WERI-Rb-1 (cell line): ENCODE results near the gene HAUS1.
"Not testable (repeated sequence)": the region's sequence is repeated elsewhere in the genome, so short reads cannot be mapped to it uniquely, and the experiment has no call there.

Experiments
- DNase-seq: peaks from one replicate; pipeline ENCODE4 v3.0.0-alpha.2; 2020
- H3K27ac ChIP-seq: fragments of 250-450 bp; sonication (Bioruptor Pico); 2 replicates; pipeline ENCODE4 v1.5.1; 2020; ENCODE audit warnings: mild to moderate bottlenecking, moderate library complexity
- H3K27me3 ChIP-seq: fragments of 250-450 bp; sonication (Bioruptor Pico); 2 replicates; pipeline ENCODE4 v1.5.1; 2021; ENCODE audit warnings: mild to moderate bottlenecking, low read depth, moderate library complexity; ENCODE audit not compliant: insufficient read depth, severe bottlenecking
- H3K36me3 ChIP-seq: fragments of 250-450 bp; sonication (Bioruptor Pico); 2 replicates; pipeline ENCODE4 v1.5.1; 2020; ENCODE audit warnings: mild to moderate bottlenecking, moderate library complexity
- H3K4me3 ChIP-seq: 2 replicates; pipeline ENCODE4 v1.5.1; 2011; ENCODE audit warnings: low read depth, mild to moderate bottlenecking, control low read depth, low read length
- H3K9me3 ChIP-seq: fragments of 250-450 bp; sonication (Bioruptor Pico); 2 replicates; pipeline ENCODE4 v1.5.1; 2021; ENCODE audit warnings: mild to moderate bottlenecking, moderate library complexity; ENCODE audit not compliant: severe bottlenecking
- TF ChIP-seq, protein P1 (sequence below): IDR thresholded peaks from 2 replicates; pipeline ENCODE4 v1.5.1; 2011; ENCODE audit warnings: low read depth, mild to moderate bottlenecking, control low read depth, inconsistent platforms, low read length

Gene HAUS1

DNA sequence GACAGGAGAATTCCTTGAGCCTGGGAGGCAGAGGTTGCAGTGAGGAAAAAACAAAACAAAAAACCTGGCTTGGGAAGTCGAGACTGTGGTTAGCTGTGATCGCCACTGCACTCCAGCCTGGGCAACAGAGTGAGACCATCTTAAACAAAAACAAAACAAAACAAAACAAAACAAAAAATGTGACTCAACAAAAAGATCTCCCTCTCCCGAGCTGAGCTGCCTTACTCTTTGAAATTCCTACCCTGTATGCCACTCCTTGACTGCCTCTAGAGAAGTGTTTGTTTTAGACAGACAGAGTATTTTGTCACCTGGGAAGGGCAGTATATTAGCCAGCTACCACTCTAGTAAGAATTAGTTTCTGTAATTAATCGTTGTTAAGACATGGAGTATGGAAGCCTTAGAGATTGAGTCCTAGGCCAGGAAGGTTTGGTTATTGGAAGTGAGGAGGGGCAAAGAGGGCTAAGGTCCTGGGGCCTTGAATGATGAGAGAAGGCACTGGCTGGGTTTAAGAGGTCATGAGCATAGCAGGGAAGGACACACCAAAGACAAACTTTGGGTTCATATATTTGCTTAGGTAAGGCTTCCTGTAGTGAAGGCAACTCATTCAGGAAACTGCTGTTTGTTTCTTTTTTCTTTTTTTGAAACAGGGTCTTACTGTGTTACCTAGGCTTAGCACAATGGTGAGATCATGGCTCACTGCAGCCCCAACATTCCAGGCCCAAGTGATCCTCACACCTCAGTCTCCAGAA, 56.0 kb downstream of the HAUS1 start:
- Histone ChIP-seq H3K9me3 (no peaks in the 10 kb centered on the region), H3K27me3 (no peaks in the 10 kb centered on the region), H3K27ac (no peak overlapping the region), H3K4me3 (no peak overlapping the region), H3K36me3 (no peaks in the 10 kb centered on the region; the same call in 1 of the 2 replicates)
- TF ChIP-seq, protein P1, sequence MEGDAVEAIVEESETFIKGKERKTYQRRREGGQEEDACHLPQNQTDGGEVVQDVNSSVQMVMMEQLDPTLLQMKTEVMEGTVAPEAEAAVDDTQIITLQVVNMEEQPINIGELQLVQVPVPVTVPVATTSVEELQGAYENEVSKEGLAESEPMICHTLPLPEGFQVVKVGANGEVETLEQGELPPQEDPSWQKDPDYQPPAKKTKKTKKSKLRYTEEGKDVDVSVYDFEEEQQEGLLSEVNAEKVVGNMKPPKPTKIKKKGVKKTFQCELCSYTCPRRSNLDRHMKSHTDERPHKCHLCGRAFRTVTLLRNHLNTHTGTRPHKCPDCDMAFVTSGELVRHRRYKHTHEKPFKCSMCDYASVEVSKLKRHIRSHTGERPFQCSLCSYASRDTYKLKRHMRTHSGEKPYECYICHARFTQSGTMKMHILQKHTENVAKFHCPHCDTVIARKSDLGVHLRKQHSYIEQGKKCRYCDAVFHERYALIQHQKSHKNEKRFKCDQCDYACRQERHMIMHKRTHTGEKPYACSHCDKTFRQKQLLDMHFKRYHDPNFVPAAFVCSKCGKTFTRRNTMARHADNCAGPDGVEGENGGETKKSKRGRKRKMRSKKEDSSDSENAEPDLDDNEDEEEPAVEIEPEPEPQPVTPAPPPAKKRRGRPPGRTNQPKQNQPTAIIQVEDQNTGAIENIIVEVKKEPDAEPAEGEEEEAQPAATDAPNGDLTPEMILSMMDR: no peak
- DNase-seq: no peak

DNA sequence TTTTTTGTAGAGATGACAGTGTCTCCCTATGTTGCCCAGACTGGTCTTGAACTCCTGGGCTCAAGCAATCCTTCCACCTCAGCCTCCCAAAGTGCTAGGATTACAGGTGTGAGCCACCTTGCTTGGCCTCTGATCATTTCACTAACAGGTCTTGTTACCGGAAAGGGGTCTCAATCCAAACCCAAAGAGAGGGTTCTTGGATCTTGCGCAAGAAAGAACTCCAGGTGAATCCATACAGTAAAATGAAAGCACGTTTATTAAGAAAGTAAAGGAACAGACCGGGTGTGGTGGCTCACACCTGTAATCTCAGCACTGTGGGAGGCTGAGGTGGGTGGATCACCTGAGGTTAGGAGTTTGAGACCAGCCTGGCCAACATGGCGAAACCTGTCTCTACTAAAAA, 56.7 kb downstream of the HAUS1 start:
- DNase-seq, H3K9me3 ChIP-seq, H3K27ac ChIP-seq, H3K27me3 ChIP-seq, H3K4me3 ChIP-seq, H3K36me3 ChIP-seq: not testable (repeated sequence)

DNA sequence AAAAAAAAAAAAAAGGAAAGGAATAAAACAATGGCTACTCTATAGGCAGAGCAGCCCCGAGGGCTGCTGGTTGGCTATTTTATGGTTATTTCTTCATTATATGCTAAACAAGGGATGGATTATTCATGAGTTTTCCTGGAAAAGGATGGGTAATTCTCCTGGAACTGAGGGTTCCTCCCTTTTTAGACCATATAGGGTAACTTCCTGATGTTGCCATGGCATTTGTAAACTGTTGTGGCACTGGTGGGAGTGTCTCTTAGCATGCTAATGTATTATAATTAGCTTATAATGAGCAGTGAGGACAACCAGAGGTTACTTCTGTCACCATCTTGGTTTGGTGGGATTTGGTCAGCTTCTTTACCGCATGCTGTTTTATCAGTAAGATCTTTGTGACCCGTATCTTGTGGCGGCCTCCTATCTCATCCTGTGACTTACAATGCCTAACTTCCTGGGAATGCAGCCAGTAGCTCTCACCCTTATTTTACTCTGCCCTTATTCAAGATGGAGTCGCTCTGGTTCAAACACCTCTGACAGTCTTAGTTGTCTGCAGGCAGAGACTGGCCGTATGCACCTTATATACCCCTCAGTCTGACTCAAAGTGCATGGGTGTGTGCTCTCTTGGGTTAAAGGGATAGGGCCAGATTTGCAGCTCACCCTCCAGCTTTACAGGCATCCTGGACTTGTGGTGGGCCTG, 57.7 kb downstream of the HAUS1 start:
- Histone ChIP-seq H3K27me3 (no peaks in the 10 kb centered on the region), H3K4me3 (no peak overlapping the region), H3K36me3 (no peaks in the 10 kb centered on the region; the same call in 1 of the 2 replicates), H3K9me3 (no peaks in the 10 kb centered on the region), H3K27ac (no peak overlapping the region)
- TF ChIP-seq, protein P1: no peak
- no peak for DNase-seq

- TF ChIP-seq, protein P1: no peak
- H3K4me3 ChIP-seq: no peak overlapping the region
- H3K27me3 ChIP-seq: no peaks in the 10 kb centered on the region
- H3K36me3 ChIP-seq: no peaks in the 10 kb centered on the region; the same call in 1 of the 2 replicates
- DNase-seq: no peak
- H3K9me3 ChIP-seq: no peaks in the 10 kb centered on the region
- H3K27ac ChIP-seq: no peak overlapping the region
Measured at GRCh38 chr18:46163091-46163490, 58.9 kb downstream of the HAUS1 start.

- TF ChIP-seq, protein P1: no peak
- Histone ChIP-seq H3K27me3 (no peaks in the 10 kb centered on the region), H3K4me3 (no peak overlapping the region), H3K9me3 (no peaks in the 10 kb centered on the region), H3K36me3 (no peaks in the 10 kb centered on the region; the same call in 1 of the 2 replicates), H3K27ac (no peak overlapping the region)
- DNase-seq: no peak
Measured at GRCh38 chr18:46163941-46164499, 59.8 kb downstream of the HAUS1 start.

- H3K4me3 ChIP-seq, DNase-seq, H3K36me3 ChIP-seq, H3K27me3 ChIP-seq, H3K27ac ChIP-seq, H3K9me3 ChIP-seq: not testable (repeated sequence)
Measured at GRCh38 chr18:46164502-46164901, 60.3 kb downstream of the HAUS1 start.
